HepG2 (cell line): ENCODE results near the gene KMT5C. TPM values are rescaled to one million over a fixed set of nuclear protein-coding genes. Genes with fewer than 3 reads are reported as not detected.
A peak's percentile ranks its signal among the peaks of the same experiment; 100 is the strongest.

Source experiments
- AKAP8 ChIP-seq: sonication (generic); formaldehyde crosslinking; IDR thresholded peaks from 2 replicates; pipeline ENCODE4 v1.5.1; 2020; ENCODE audit warnings: mild to moderate bottlenecking, missing genetic modification reagents
- ATAD3A ChIP-seq: sonication (generic); formaldehyde crosslinking; IDR thresholded peaks from 2 replicates; pipeline ENCODE4 v1.4.0; 2020; ENCODE audit warnings: missing genetic modification reagents
- ATF7 ChIP-seq, 2 experiments: fragments of 450-650 bp in 1 of 2; sonication (generic) in 1 of 2; formaldehyde crosslinking in 1 of 2; IDR thresholded peaks; 2 replicates each; pipeline versions ENCODE4 v1.4.0 to v1.6.1; 2016 to 2020; ENCODE audit warnings: antibody characterized with exemption in 1 of 2, mild to moderate bottlenecking in 1 of 2, missing genetic modification reagents in 1 of 2
- DNMT3B ChIP-seq: conservative IDR thresholded peaks from 2 replicates; pipeline ENCODE4 v1.6.1; 2016; ENCODE audit warnings: missing biosample characterization, control low read depth
- KDM5A ChIP-seq: fragments of 200-600 bp; sonication (generic); IDR thresholded peaks from 2 replicates; pipeline ENCODE4 v1.7.0; 2018; ENCODE audit warnings: antibody characterized with exemption, mild to moderate bottlenecking, low read length, borderline replicate concordance
- MED1 ChIP-seq: sonication (generic); formaldehyde crosslinking; IDR thresholded peaks from 2 replicates; pipeline ENCODE4 v1.4.0; 2020; ENCODE audit warnings: missing genetic modification reagents
- NR2F6 ChIP-seq, 2 experiments: IDR thresholded peaks; 2 replicates each; pipeline ENCODE4 v1.6.1; 2016; ENCODE audit warnings: antibody characterized with exemption in 1 of 2, mild to moderate bottlenecking in 1 of 2
- PTBP1 ChIP-seq: fragments of 200-400 bp; formaldehyde crosslinking; IDR thresholded peaks from 2 replicates; pipeline ENCODE4 v1.6.1; 2018; ENCODE audit warnings: low read length, low read depth; ENCODE audit not compliant: poor library complexity, severe bottlenecking
- RAD51 ChIP-seq: fragments of 450-650 bp; IDR thresholded peaks from 2 replicates; pipeline ENCODE4 v1.6.1; 2016; ENCODE audit warnings: borderline replicate concordance
- TBL1XR1 ChIP-seq: fragments of 150-350 bp; IDR thresholded peaks from 2 replicates; pipeline ENCODE4 v1.6.1; 2014; ENCODE audit warnings: borderline replicate concordance, low read length; ENCODE audit not compliant: partially characterized antibody
- THAP7 ChIP-seq: sonication (generic); formaldehyde crosslinking; IDR thresholded peaks from 2 replicates; pipeline ENCODE4 v1.8.1; 2023; ENCODE audit warnings: mild to moderate bottlenecking, missing genetic modification reagents
- THYN1 ChIP-seq: sonication (generic); formaldehyde crosslinking; IDR thresholded peaks from 2 replicates; pipeline ENCODE4 v1.8.1; 2023; ENCODE audit warnings: low read depth, mild to moderate bottlenecking, moderate library complexity, missing genetic modification reagents, borderline replicate concordance
- USF2 ChIP-seq, 2 experiments: sonication (generic) in 1 of 2; formaldehyde crosslinking in 1 of 2; IDR thresholded peaks; 2 replicates each; pipeline versions ENCODE4 v1.5.1 to v1.6.1; 2011 to 2020; ENCODE audit warnings: borderline replicate concordance in 1 of 2, low read depth in 1 of 2, low read length in 1 of 2, mild to moderate bottlenecking in 1 of 2, missing genetic modification reagents in 1 of 2, moderate library complexity in 1 of 2
- ZKSCAN5 ChIP-seq: sonication (generic); formaldehyde crosslinking; IDR thresholded peaks from 2 replicates; pipeline ENCODE4 v1.5.1; 2020; ENCODE audit warnings: mild to moderate bottlenecking, missing genetic modification reagents
- ZKSCAN8 ChIP-seq: IDR thresholded peaks from 2 replicates; pipeline ENCODE4 v1.6.1; 2016; ENCODE audit warnings: borderline replicate concordance, missing genetic modification reagents, missing compliant biosample characterization
- ZNF530 ChIP-seq: sonication (generic); formaldehyde crosslinking; IDR thresholded peaks from 2 replicates; pipeline ENCODE4 v1.5.0; 2020; ENCODE audit warnings: low read depth, mild to moderate bottlenecking, missing genetic modification reagents
- ZNF773 ChIP-seq: sonication (generic); formaldehyde crosslinking; IDR thresholded peaks from 2 replicates; pipeline ENCODE4 v1.4.0; 2020; ENCODE audit warnings: missing genetic modification reagents, borderline replicate concordance
- ZNF850 ChIP-seq: sonication (generic); formaldehyde crosslinking; conservative IDR thresholded peaks from 2 replicates; pipeline ENCODE4 v1.9.0; 2021; ENCODE audit warnings: mild to moderate bottlenecking, missing genetic modification reagents
- polyA plus RNA-seq, 8 experiments: library from polyadenylated mRNA; depleted of rRNA in 3 of 8; stranded (reverse) in 7 of 8; unstranded in 1 of 8; fragments of >200 nt; fragmentation: Illumina TruSeq in 4 of 8; extraction: Trizol in 4 of 8; gene quantifications; 2 replicates each; pipeline versions ENCODE4 v1.2.1 to v1.2.3, GENCODE V29; 2011 to 2016; ENCODE audit warnings: low read depth in 4 of 8, missing spikeins in 1 of 8, mixed read lengths in 1 of 8; ENCODE audit not compliant: insufficient read depth in 1 of 8
- total RNA-seq, 5 experiments: library from RNA; depleted of rRNA; stranded (reverse); fragments of >200 nt; fragmentation: Illumina TruSeq; extraction: Trizol; gene quantifications; 2 replicates each; pipeline ENCODE4 v1.2.3, GENCODE V29; 2016; ENCODE audit warnings: low read depth in 1 of 5
- TF ChIP-seq, protein P1 (sequence below): sonication (generic); formaldehyde crosslinking; IDR thresholded peaks from 2 replicates; pipeline ENCODE4 v1.4.0; 2020; ENCODE audit warnings: low read depth, mild to moderate bottlenecking, missing genetic modification reagents
- TF ChIP-seq, protein P2 (sequence below): fragments of 450-650 bp; IDR thresholded peaks from 2 replicates; pipeline ENCODE4 v1.6.1; 2017

KMT5C gene
- total and polyA plus RNA-seq, 2 of the 13 experiments (the other 11 are each of a cell fraction or from before 2014, with no cell fraction given), result 5.5 to 9.0 TPM

GRCh38 chr19:55372316-55373081 lies 32.8 kb downstream of the KMT5C start (continued):
- TF ChIP-seq THAP7 (no peak), DNMT3B (CRISPR knock-in tag) (no peak), TBL1XR1 (no peak), PTBP1 (peak; percentile 29), ATF7 (IDR thresholded peaks at IDR 0.05) (peak; percentile 43; the same call in 1 of the 2 replicates), ATF7 (CRISPR knock-in tag; IDR thresholded peaks at IDR 0.05) (no peak), ZKSCAN8 (no peak), ZNF530 (CRISPR knock-in tag) (no peak), ZNF773 (CRISPR knock-in tag) (no peak), ZNF850 (CRISPR knock-in tag) (no peak), KDM5A (no peak), ATAD3A (CRISPR knock-in tag) (no peak), USF2 (IDR thresholded peaks at IDR 0.05; ENCODE audit: low read depth, low read length) (no peak), USF2 (CRISPR knock-in tag; IDR thresholded peaks at IDR 0.05; ENCODE audit: borderline replicate concordance) (no peak), RAD51 (no peak), AKAP8 (no peak), NR2F6 (IDR thresholded peaks at IDR 0.05) (0 out of 2 replicates have a peak, but pooled peaks have one; percentile 17), NR2F6 (CRISPR knock-in tag; IDR thresholded peaks at IDR 0.05) (no peak), ZKSCAN5 (CRISPR knock-in tag) (no peak), THYN1 (no peak), MED1 (CRISPR knock-in tag) (peak; percentile 40)
- TF ChIP-seq, protein P1, sequence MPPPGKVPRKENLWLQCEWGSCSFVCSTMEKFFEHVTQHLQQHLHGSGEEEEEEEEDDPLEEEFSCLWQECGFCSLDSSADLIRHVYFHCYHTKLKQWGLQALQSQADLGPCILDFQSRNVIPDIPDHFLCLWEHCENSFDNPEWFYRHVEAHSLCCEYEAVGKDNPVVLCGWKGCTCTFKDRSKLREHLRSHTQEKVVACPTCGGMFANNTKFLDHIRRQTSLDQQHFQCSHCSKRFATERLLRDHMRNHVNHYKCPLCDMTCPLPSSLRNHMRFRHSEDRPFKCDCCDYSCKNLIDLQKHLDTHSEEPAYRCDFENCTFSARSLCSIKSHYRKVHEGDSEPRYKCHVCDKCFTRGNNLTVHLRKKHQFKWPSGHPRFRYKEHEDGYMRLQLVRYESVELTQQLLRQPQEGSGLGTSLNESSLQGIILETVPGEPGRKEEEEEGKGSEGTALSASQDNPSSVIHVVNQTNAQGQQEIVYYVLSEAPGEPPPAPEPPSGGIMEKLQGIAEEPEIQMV (CRISPR knock-in tag), result no peak
- TF ChIP-seq, protein P2, sequence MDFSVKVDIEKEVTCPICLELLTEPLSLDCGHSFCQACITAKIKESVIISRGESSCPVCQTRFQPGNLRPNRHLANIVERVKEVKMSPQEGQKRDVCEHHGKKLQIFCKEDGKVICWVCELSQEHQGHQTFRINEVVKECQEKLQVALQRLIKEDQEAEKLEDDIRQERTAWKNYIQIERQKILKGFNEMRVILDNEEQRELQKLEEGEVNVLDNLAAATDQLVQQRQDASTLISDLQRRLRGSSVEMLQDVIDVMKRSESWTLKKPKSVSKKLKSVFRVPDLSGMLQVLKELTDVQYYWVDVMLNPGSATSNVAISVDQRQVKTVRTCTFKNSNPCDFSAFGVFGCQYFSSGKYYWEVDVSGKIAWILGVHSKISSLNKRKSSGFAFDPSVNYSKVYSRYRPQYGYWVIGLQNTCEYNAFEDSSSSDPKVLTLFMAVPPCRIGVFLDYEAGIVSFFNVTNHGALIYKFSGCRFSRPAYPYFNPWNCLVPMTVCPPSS, result no peak
